NB4 (cell line): ENCODE results near the gene CLEC4G.

Source experiments
- DNase-seq: peaks from one replicate; pipeline ENCODE4 v3.0.0; 2010; ENCODE audit warnings: low read depth
- H3K4me3 ChIP-seq: one replicate; pipeline ENCODE4 v1.5.1; 2011; ENCODE audit warnings: mild to moderate bottlenecking, low read depth, low read length, moderate library complexity
- MYC ChIP-seq: IDR thresholded peaks from 2 replicates; pipeline ENCODE4 v1.6.1; 2011; ENCODE audit warnings: low read depth, low read length
- POLR2A ChIP-seq: IDR thresholded peaks from 2 replicates; pipeline ENCODE4 v1.6.1; 2011; ENCODE audit warnings: mild to moderate bottlenecking; ENCODE audit not compliant: insufficient read length; ENCODE audit errors: extremely low read depth
- TF ChIP-seq, protein P1 (sequence below): IDR thresholded peaks from 2 replicates; pipeline ENCODE4 v1.6.1; 2011; ENCODE audit warnings: low read depth, low read length
- TF ChIP-seq, protein P2 (sequence below): IDR thresholded peaks from one replicate; pipeline ENCODE4 v1.5.1; 2012; ENCODE audit warnings: low read depth, low read length

The CLEC4G gene

DNA sequence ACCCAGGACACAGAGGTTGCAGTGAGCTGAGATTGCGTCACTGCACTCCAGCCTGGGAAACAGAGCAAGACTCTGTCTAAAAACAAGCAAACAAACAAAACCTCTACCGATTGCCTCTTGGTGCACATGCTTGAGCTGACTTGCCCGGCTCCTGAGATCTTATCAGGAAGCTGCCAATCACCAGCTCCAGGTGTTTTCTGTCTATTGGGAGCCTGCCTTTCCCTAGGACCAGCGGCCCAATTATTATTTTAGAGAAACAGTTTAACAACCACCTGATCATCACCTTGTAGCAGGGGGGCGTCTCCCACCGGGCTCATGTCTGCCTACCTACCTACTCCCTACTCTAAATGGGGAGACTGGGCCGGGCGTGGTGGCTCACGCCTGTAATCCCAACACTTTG, 41.9 kb upstream of the CLEC4G start:
- no peak overlapping the region for H3K4me3 ChIP-seq
- DNase-seq = no peak
- TF ChIP-seq, protein P1, sequence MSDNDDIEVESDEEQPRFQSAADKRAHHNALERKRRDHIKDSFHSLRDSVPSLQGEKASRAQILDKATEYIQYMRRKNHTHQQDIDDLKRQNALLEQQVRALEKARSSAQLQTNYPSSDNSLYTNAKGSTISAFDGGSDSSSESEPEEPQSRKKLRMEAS = no peak
- TF ChIP-seq MYC (no peak), POLR2A (no peak)
- TF ChIP-seq, protein P2, sequence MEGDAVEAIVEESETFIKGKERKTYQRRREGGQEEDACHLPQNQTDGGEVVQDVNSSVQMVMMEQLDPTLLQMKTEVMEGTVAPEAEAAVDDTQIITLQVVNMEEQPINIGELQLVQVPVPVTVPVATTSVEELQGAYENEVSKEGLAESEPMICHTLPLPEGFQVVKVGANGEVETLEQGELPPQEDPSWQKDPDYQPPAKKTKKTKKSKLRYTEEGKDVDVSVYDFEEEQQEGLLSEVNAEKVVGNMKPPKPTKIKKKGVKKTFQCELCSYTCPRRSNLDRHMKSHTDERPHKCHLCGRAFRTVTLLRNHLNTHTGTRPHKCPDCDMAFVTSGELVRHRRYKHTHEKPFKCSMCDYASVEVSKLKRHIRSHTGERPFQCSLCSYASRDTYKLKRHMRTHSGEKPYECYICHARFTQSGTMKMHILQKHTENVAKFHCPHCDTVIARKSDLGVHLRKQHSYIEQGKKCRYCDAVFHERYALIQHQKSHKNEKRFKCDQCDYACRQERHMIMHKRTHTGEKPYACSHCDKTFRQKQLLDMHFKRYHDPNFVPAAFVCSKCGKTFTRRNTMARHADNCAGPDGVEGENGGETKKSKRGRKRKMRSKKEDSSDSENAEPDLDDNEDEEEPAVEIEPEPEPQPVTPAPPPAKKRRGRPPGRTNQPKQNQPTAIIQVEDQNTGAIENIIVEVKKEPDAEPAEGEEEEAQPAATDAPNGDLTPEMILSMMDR = no peak

DNA sequence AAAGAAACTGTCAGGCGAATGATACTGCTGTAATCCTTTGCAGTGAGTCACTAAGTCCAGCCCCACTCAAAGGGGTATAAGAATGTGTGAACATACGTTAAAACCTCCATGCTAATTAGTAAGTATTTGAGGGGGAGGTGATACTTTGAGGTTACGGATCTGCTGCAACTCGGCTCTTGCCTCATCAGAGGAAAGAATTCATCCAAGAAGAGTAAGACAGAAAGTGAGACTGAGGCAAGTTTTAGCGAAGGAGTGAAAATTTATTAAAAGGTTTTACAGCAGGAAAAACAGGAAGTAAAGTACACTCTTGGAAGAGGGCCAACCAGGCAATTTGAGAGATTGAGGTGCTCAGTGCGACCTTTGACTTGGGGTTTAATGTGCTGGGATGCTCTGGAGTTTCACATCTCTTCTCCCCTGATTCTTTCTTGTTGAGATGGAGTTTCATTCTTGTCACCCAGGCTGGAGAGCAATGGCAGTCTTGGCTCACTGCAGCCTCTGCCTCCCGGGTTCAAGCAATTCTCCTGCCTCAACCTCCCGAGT, 40.9 kb upstream of the CLEC4G start:
- H3K4me3 ChIP-seq = no peak overlapping the region

DNA sequence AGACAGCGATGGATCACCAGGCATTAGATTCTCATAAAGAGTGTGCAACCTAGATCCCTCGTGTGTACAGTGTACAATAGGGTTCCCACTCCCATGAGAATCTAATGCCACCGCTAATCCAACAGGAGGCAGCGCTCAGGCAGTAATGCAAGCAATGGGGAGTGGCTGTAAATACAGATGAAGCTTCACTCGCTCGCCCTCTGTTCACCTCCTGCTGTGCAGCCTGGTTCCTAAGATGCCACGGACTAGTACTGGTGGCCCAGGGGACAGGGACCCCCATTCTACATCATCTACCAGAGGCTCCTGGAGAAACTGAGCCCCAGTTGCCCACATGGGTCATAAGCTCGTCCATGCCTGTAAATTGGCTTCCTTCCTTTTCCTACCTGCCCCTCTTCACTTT, 39.2 kb upstream of the CLEC4G start:
- TF ChIP-seq POLR2A = no peak
- TF ChIP-seq, protein P2 = no peak
- TF ChIP-seq, protein P1 = no peak
- TF ChIP-seq MYC = no peak
- no peak overlapping the region for H3K4me3 ChIP-seq
- peak; percentile 17 for DNase-seq

More for the DNA sequence above, 40.9 kb upstream of the CLEC4G start:
- TF ChIP-seq, protein P2 = no peak
- no peak for TF ChIP-seq MYC
- no peak for TF ChIP-seq POLR2A
- TF ChIP-seq, protein P1 = no peak
- peak; percentile 96 for DNase-seq

DNA sequence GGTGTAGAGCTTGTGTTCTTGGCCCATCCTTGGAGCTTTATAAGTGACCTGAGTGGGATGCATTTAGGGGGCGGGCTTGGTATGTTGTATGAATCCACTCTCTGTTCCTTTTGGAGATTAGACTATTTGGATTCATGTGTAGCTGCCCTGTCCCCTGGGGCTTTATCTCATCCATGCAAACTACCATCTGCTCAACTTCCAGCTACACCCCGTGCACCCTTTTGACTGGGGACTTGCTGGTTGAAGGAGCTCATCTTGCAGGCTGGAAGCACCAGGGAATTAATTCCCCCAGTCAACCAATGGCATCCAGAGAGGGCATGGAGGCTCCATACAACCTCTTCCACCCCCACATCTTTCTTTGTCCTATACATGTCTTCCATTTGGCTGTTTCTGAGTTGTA, 37.3 kb upstream of the CLEC4G start:
- DNase-seq = no peak
- TF ChIP-seq, protein P1 = no peak
- TF ChIP-seq, protein P2 = no peak
- TF ChIP-seq MYC (no peak), POLR2A (no peak)
- no peak overlapping the region for H3K4me3 ChIP-seq

DNA sequence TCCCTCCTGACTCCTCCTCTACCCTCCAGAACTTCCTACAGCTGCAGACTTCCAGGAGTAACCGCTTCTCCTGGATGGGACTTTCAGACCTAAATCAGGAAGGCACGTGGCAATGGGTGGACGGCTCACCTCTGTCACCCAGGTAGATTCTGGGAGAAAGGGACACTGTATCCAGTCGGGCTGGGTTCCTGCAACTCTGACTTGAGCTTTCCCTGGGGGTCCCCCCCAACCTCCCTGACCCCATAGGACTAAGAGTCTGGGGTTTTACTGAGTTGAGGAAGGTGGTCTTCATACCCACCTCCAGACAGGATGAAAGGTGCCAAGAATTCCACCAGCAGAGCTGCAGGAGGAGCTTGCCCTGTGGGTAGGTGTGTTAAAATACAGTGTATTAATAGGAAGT, 35.6 kb upstream of the CLEC4G start:
- DNase-seq = no peak
- no peak overlapping the region for H3K4me3 ChIP-seq
- TF ChIP-seq, protein P1 = no peak
- TF ChIP-seq POLR2A (no peak), MYC (no peak)
- TF ChIP-seq, protein P2 = no peak
